GM18868 (cell line): ENCODE measurements around the gene DUSP5.

Experiments
- ATAC-seq: cut with Tn5 transposase; IDR thresholded peaks from one replicate; pipeline ENCODE4 v1.9.1; 2021; ENCODE audit warnings: mild to moderate bottlenecking, moderate library complexity; ENCODE audit not compliant: unreplicated experiment

Gene DUSP5

DNA sequence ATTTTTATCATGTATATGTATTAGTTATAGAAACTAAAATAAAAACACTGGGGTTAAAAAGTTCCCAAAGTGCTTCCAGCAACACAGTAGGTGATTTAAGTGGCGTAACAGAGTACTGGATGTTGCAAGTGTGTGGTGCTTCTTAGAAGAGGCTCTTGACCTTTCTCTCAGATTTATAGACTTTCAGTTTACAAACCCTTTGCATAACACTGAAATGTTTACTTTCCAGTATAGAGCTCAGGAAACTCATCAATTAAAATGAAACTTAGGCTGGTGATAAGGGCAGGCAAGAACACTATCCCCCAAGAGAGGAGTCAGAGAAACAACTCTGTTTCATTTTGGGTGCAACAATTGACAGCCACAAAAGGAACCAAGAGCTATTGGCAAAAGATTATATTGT, 42.3 kb downstream of the DUSP5 start:
- ATAC-seq = no peak

DNA sequence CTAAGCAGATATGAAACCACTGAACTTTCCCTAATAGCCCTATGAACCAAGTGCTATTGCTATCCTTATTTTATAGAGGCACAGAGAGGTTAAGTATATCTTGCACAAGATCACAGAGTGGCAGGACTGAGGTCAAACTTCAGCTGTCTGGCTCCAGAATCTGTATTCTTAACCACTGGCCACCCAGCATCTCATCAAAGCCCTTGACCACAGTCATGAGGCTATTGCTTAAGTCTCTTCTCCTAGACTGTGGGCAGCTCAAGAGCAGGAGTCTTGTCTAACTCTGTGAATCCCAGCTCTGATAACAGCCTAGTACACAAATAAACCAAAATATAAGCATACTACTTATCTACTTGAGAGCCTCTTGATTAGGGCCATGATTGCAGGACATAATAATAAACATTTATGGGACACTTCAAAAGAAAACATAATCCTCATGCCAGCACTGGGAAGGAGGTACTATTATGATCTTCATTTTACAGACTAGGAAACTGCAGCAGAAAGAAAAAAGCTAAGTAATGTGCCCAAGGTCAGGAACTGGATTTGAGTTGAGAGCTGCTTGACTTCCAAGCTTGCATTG, 47.3 kb downstream of the DUSP5 start:
- ATAC-seq = no peak

DNA sequence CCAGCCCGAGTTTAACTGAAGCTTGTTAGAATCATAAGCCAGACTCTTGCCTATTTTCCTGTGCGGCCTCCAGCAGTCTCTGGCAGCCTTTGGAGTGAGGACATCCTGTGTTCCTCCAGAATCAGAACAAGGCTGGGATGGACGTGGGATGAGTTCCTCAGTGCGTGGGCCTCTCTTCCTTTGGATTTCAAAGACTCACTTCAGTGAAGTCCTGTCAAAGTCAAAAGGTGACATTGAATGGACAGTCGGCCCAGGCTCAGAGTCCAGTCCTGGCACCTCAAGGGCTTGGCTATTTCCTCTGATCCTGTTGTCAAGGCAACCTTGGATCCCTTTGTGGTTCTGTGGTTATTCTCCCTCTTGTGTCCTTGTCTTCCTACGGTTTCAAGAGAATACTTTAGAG, 48.4 kb downstream of the DUSP5 start:
- no peak for ATAC-seq

DNA sequence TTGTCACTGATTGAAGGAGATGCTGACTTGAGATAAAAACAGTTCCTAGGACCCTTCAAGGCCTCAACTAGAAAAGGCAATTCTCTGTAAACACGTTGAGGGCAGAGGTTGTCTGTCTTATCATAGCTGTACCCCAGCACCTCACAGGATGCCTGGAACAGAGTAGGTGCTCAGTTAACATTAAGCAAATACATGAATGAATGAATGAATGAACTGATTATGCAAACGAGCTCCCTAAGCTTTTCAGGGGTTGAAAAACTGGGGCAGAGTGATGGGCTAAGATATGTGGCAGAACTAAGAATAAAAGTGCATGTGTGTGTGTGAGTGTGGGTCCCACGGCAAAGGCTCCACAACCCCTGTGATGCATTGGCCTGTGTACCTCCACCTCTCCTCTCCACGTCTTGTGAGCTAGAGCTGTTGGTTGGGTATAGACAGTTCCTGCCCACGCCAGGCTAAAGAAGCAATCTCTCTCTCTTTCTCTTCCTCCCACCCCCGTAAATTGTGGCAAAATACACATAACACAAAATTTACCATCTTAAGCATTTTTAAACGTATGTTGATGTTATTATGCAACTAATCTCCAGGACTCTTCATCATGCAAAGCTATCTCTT, 48.9 kb downstream of the DUSP5 start:
- no peak for ATAC-seq

DNA sequence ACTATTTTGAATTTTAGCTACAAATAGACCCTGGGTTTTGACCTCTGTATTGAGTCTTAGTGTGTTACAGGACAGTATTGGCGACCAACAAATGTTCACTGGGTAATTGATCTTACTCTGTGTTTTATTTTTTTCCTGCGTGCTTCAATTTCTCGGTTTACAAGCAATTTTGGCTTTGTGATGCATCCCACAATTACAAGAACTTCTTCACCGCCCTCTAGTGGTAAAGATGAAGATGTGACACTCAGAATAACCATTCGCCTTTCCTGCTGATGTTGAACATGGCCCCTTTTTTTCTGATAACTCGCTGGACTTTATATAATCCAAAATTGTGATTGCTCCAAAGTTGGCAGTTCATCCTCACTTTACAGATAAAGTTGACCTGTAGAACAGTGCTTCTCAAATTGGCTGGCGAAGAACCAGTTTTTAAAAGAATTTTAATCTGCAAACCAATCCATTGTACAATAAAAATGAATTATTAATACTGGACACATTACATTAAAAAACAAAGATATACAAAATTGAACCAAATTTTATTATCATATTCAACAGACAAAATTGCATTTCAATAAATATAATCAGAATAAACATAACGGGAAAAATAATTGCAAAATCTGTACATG, 49.5 kb downstream of the DUSP5 start:
- ATAC-seq = peak; percentile 52

DNA sequence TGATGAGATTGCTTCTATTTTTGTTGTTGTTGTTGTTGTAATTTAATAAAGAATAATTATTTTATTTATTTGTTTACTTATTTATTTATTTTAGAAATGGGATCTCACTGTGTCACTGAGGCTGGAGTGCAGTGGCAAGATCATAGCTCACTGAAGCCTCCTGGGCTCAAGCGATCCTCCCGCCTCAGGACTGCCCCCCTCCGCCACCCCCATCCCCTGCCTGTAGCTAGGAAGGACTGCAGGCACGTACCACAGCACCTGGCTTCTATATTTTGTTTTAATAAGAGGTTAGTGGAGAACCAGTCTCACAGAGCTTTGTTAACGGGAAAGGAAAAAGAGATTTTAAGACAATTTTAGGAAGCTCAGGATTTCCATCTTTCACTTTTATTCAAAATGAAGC, 50.3 kb downstream of the DUSP5 start:
- no peak for ATAC-seq

DNA sequence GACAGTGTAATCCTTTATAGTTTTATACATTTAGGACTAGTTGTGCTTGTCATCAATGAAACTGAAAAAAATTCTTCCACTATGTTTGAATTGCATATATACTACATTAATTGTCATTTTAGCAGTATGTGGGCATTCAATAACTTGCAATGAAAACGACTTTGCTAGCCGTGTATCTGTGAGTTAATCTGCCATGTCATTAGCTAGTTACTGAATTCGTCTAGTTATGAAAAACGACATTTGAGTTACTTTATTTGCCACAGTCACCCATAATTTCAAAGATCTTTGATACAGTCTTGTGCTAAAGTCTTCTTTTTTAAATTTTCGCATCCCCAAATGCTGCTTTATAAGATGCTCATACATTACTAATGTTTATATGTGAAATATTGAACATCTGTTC, 51.5 kb downstream of the DUSP5 start:
- no peak for ATAC-seq

DNA sequence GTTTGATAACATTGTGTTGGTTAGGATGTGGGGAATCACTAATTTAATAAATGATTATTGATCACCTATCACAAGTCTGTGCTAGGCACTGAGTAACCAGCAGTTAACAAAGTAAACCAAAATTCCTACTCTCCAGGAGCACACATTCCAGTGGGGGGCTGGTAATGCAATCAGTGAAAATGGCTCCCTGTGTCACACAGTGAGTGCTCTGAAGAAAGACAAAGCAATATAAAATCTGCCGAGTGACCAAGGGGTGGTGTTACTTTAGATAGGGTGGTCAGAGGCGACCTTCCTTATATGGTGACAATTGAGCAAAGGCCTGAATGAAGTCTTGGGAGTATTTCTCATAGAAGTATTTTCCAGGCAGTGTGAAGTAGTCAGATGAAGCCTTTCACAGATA, 56.2 kb downstream of the DUSP5 start:
- no peak for ATAC-seq

DNA sequence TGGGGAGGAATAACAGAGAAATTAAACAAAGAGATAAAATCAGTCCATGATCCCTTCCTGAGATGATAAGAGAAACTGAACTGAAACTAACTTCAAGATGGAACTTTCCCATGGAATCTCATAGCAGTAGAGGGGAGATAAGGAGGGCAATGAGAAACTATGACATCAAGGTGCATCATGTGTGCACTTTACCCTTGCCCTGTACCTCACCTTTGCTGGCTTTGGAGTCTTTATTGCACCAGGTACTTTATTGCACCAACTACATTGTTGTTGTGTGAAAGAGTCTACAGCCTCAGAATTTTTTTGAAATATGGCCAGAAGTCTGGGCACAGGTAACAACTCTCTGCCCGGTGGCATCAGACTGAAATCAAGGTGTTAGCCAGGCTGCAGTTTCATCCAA, 58.6 kb downstream of the DUSP5 start:
- ATAC-seq = no peak

DNA sequence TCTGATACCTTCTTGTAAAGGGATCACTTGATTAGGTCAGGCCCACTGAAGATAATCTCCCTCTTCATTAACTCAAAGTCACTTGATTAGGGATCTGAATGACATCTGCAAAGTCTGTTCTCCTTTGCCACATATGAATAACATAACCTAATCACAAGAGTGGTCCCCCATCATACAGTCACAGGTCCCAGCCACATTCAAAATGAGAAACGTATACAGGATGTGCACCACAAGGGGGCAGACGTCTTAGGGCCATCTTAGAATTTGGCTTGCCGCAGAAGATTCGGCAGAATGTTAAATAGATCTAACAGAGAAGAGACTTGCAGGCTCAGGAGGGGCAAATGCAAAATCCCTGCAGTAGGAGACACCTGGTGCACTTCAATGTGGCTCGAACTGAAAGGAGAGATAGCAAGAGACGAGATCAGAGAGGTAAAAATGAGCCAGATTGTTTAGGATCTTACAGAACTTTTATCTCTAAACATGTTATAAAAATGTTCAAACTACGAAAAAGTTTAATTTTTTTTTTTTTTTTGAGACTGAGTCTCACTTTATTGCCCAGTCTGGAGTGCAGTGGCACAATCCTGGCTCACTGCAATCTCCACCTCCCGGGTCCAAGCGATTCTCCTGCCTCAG, 59.4 kb downstream of the DUSP5 start:
- peak; percentile 83 for ATAC-seq

DNA sequence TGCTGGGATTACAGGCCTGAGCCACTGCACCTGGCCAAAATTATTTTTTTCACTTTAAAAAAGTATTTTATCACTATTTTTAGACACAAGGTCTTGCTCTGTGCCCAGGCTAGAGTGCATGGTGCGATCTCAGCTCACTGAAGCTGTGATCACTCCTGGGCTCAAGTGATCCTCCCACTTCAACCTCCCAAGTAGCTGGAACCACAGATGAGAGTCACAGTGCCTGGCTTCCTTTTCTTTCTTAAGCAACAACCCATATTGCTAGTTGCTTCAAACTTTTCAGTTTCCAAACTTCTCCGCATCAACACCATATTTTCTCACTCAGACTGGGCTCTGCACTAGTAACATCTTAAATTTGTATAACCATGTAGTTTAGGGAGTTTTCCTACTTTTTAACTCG, 60.3 kb downstream of the DUSP5 start:
- ATAC-seq = no peak

DNA sequence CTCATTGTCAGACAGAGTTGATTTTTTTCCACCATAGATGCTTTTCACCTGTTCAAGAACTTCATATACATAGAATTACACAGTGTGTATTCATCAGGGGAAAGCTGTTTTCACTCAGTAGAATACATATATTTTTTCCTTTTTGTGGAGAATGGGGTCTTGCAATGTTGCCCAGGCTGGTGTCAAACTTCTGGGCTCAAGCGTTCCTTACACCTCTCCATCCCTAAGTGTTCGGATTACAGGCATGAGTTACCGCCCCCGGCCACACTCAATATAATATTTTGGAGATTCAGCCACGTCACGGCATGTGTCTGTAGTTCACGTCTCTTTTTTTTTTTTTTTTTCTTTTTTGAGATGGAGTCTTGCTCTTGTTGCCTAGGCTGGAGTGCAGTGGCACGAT, 62.3 kb downstream of the DUSP5 start:
- no peak for ATAC-seq
